Glutamatergic neuron (in vitro differentiated cells): Measurements from ENCODE around the gene C19orf67. TPM values are rescaled to one million over a fixed set of nuclear protein-coding genes. Genes with fewer than 3 reads are reported as not detected.

Source experiments
- DNase-seq: peaks from one replicate; pipeline ENCODE4 v3.0.0; 2022
- H3K27ac Mint-ChIP-seq: one replicate; pipeline ENCODE4 v1.8.0; 2020; ENCODE audit warnings: mild to moderate bottlenecking, mixed read lengths, inconsistent platforms; ENCODE audit not compliant: unreplicated experiment
- H3K27me3 Mint-ChIP-seq: one replicate; pipeline ENCODE4 v1.8.0; 2020; ENCODE audit warnings: mild to moderate bottlenecking, moderate library complexity, mixed read lengths, inconsistent platforms; ENCODE audit not compliant: unreplicated experiment
- H3K36me3 Mint-ChIP-seq: one replicate; pipeline ENCODE4 v1.8.0; 2020; ENCODE audit warnings: mild to moderate bottlenecking, mixed read lengths, inconsistent platforms; ENCODE audit not compliant: unreplicated experiment
- H3K4me1 Mint-ChIP-seq: one replicate; pipeline ENCODE4 v1.8.0; 2020; ENCODE audit warnings: mild to moderate bottlenecking, low read depth, mixed read lengths, inconsistent platforms; ENCODE audit not compliant: unreplicated experiment
- H3K4me3 Mint-ChIP-seq: one replicate; pipeline ENCODE4 v1.8.0; 2020; ENCODE audit warnings: mild to moderate bottlenecking, mixed read lengths, inconsistent platforms; ENCODE audit not compliant: unreplicated experiment
- H3K9me3 Mint-ChIP-seq: one replicate; pipeline ENCODE4 v1.8.0; 2020; ENCODE audit warnings: mild to moderate bottlenecking, moderate library complexity, mixed read lengths, inconsistent platforms; ENCODE audit not compliant: unreplicated experiment
- CTCF ChIP-seq: fragments of 200-600 bp; sonication (generic); IDR thresholded peaks from one replicate; pipeline ENCODE4 v1.5.0; 2021; ENCODE audit not compliant: partially characterized antibody, unreplicated experiment
- total RNA-seq: library from RNA; stranded (reverse); fragmentation: NEBNext Ultra II Directional; extraction: Animal tissue kit (Norgen Biotek cat#: 25700); gene quantifications from one replicate; pipeline ENCODE4 v1.2.1, GENCODE V29; 2021; ENCODE audit not compliant: unreplicated experiment

Gene C19orf67
- total RNA-seq, 1 donor from 2014 or later: 0.71 TPM

GRCh38 chr19:14073925-14074838 lies 11.4 kb downstream of the C19orf67 start:
- Mint-ChIP-seq H3K36me3 (no peaks in the 10 kb centered on the region), H3K9me3 (peaks cover 3% of the 10 kb centered on the region), H3K27ac (peak overlapping the region; percentile 75), H3K27me3 (peaks cover 12% of the 10 kb centered on the region), H3K4me3 (peak overlapping the region; percentile 97), H3K4me1 (no peaks in the 10 kb centered on the region)
- no peak for TF ChIP-seq CTCF
- DNase-seq: peak; percentile 50

- Mint-ChIP-seq H3K27me3 (peaks cover 12% of the 10 kb centered on the region), H3K36me3 (no peaks in the 10 kb centered on the region)
Observed at GRCh38 chr19:14073261-14073924, 12.2 kb downstream of the C19orf67 start.

GRCh38 chr19:14072535-14073260 lies 12.9 kb downstream of the C19orf67 start, which contains the start of gene MISP3:
Gene MISP3, plus strand, starts transcription at chr19:14072786. Its CDS starts 524 bp downstream, at chr19:14073310.
- H3K4me3 Mint-ChIP-seq: peak within 1 kb of the TSS; percentile 97
- no peaks in the 10 kb centered on the region for H3K36me3 Mint-ChIP-seq
- no peaks in the 10 kb centered on the region for H3K4me1 Mint-ChIP-seq
- peaks cover 12% of the 10 kb centered on the region for H3K27me3 Mint-ChIP-seq
- H3K27ac Mint-ChIP-seq: peak within 1 kb of the TSS; percentile 28
- DNase-seq: peak; percentile 62
- TF ChIP-seq CTCF: no peak
- peaks cover 3% of the 10 kb centered on the region for H3K9me3 Mint-ChIP-seq

More at GRCh38 chr19:14073261-14073924, 12.2 kb downstream of the C19orf67 start:
- TF ChIP-seq CTCF: peak; percentile 35
- Mint-ChIP-seq H3K4me3 (peak overlapping the region; percentile 97), H3K4me1 (no peaks in the 10 kb centered on the region), H3K9me3 (peaks cover 3% of the 10 kb centered on the region), H3K27ac (no peak overlapping the region)
- peak; percentile 81 for DNase-seq

GRCh38 chr19:14070268-14071050 lies 15.1 kb downstream of the C19orf67 start:
- DNase-seq: no peak
- peaks cover 3% of the 10 kb centered on the region for H3K9me3 Mint-ChIP-seq
- peaks cover 12% of the 10 kb centered on the region for H3K27me3 Mint-ChIP-seq
- H3K4me1 Mint-ChIP-seq: no peaks in the 10 kb centered on the region
- no peak for TF ChIP-seq CTCF
- H3K27ac Mint-ChIP-seq: no peak overlapping the region
- no peak overlapping the region for H3K4me3 Mint-ChIP-seq
- no peaks in the 10 kb centered on the region for H3K36me3 Mint-ChIP-seq
